ENCODE results near the gene CD34.
"Not testable (repeated sequence)": the region's sequence is repeated elsewhere in the genome, so short reads cannot be mapped to it uniquely, and the experiment has no call there.

CD34 gene

GRCh38 chr1:207926984-207927383, 16.1 kb upstream of the CD34 start:
- DNase-seq (ENCODE audit: low read depth) = no peak

- DNase-seq (ENCODE audit: low read depth) = not testable (repeated sequence)
Observed at GRCh38 chr1:207925969-207926368, 15.0 kb upstream of the CD34 start.

GRCh38 chr1:207925210-207925609, 14.3 kb upstream of the CD34 start:
- no peak for DNase-seq (ENCODE audit: low read depth)

- DNase-seq (ENCODE audit: low read depth) = no peak
Observed at GRCh38 chr1:207923561-207923960, 12.6 kb upstream of the CD34 start.

- no peak for DNase-seq (ENCODE audit: low read depth)
Observed at GRCh38 chr1:207923121-207923520, 12.2 kb upstream of the CD34 start.

GRCh38 chr1:207922554-207922953, 11.6 kb upstream of the CD34 start:
- DNase-seq (ENCODE audit: low read depth) = no peak

GRCh38 chr1:207921321-207921720, 10.4 kb upstream of the CD34 start:
- no peak for DNase-seq (ENCODE audit: low read depth)

- DNase-seq (ENCODE audit: low read depth) = no peak
Observed at GRCh38 chr1:207920444-207921021, 9.6 kb upstream of the CD34 start.

GRCh38 chr1:207919523-207920170, 8.7 kb upstream of the CD34 start:
- no peak for DNase-seq (ENCODE audit: low read depth)

GRCh38 chr1:207918581-207918980, 7.7 kb upstream of the CD34 start:
- DNase-seq (ENCODE audit: low read depth) = no peak

GRCh38 chr1:207918011-207918410, 7.1 kb upstream of the CD34 start:
- DNase-seq (ENCODE audit: low read depth) = no peak

GRCh38 chr1:207917080-207917479, 6.2 kb upstream of the CD34 start:
- DNase-seq (ENCODE audit: low read depth) = no peak

GRCh38 chr1:207913951-207914350, 3.0 kb upstream of the CD34 start:
- DNase-seq (ENCODE audit: low read depth) = no peak

- DNase-seq (ENCODE audit: low read depth) = no peak
Observed at GRCh38 chr1:207911856-207912760, 1.2 kb upstream of the CD34 start.

- no peak for DNase-seq (ENCODE audit: low read depth)
Observed at GRCh38 chr1:207909687-207910086, 1.2 kb downstream of the CD34 start.

GRCh38 chr1:207908107-207908734, 2.7 kb downstream of the CD34 start:
- no peak for DNase-seq (ENCODE audit: low read depth)

- no peak for DNase-seq (ENCODE audit: low read depth)
Observed at GRCh38 chr1:207904391-207904790, 6.5 kb downstream of the CD34 start.

GRCh38 chr1:207903767-207904166, 7.2 kb downstream of the CD34 start:
- no peak for DNase-seq (ENCODE audit: low read depth)

GRCh38 chr1:207903053-207903452, 7.9 kb downstream of the CD34 start:
- DNase-seq (ENCODE audit: low read depth) = no peak

GRCh38 chr1:207902566-207902965, 8.4 kb downstream of the CD34 start:
- DNase-seq (ENCODE audit: low read depth) = no peak

- no peak for DNase-seq (ENCODE audit: low read depth)
Observed at GRCh38 chr1:207901041-207901653, 9.8 kb downstream of the CD34 start.

- DNase-seq (ENCODE audit: low read depth) = no peak
Observed at GRCh38 chr1:207898836-207899235, 12.1 kb downstream of the CD34 start.
